GM23248 (cell line): ENCODE results near the gene ELFN1. TPM values are rescaled to one million over a fixed set of nuclear protein-coding genes. Genes with fewer than 3 reads are reported as not detected.

Source experiments
- DNase-seq: peaks from one replicate; pipeline ENCODE4 v3.0.0-alpha.2; 2015
- H2AFZ ChIP-seq: fragments of 200-600 bp; sonication (generic); 2 replicates; pipeline ENCODE4 v1.6.1; 2016; ENCODE audit warnings: antibody characterized with exemption
- H3F3A ChIP-seq: fragments of 200-600 bp; sonication (generic); 2 replicates; pipeline ENCODE4 v1.6.1; 2016; ENCODE audit warnings: mild to moderate bottlenecking, antibody characterized with exemption, mixed run types; ENCODE audit not compliant: insufficient read depth
- H3K27ac ChIP-seq: fragments of 200-600 bp; sonication (generic); 2 replicates; pipeline ENCODE4 v1.5.1; 2016; ENCODE audit warnings: mild to moderate bottlenecking
- H3K27me3 ChIP-seq: fragments of 200-600 bp; sonication (generic); replicated peaks from 2 replicates; pipeline ENCODE4 v1.6.1; 2016; ENCODE audit warnings: mild to moderate bottlenecking; ENCODE audit not compliant: insufficient read depth
- H3K36me3 ChIP-seq: fragments of 200-600 bp; sonication (generic); 2 replicates; pipeline ENCODE4 v1.6.1; 2016; ENCODE audit warnings: low read depth, mild to moderate bottlenecking
- H3K4me1 ChIP-seq: fragments of 200-600 bp; sonication (generic); 2 replicates; pipeline ENCODE4 v1.6.1; 2016; ENCODE audit warnings: mild to moderate bottlenecking; ENCODE audit not compliant: insufficient read depth
- H3K4me2 ChIP-seq: fragments of 200-600 bp; sonication (generic); one replicate; pipeline ENCODE4 v1.6.1; 2016; ENCODE audit warnings: mild to moderate bottlenecking; ENCODE audit not compliant: unreplicated experiment
- H3K4me3 ChIP-seq: fragments of 200-600 bp; sonication (generic); 2 replicates; pipeline ENCODE4 v1.5.1; 2016; ENCODE audit warnings: mild to moderate bottlenecking
- H3K79me2 ChIP-seq: fragments of 200-600 bp; sonication (generic); 2 replicates; pipeline ENCODE4 v1.6.1; 2016; ENCODE audit warnings: mild to moderate bottlenecking; ENCODE audit not compliant: insufficient read depth
- H3K9ac ChIP-seq: fragments of 200-600 bp; sonication (generic); 2 replicates; pipeline ENCODE4 v1.6.1; 2016; ENCODE audit warnings: mild to moderate bottlenecking
- H3K9me2 ChIP-seq: fragments of 200-600 bp; sonication (generic); 2 replicates; pipeline ENCODE4 v1.6.1; 2016; ENCODE audit warnings: mixed run types, mild to moderate bottlenecking, moderate library complexity; ENCODE audit not compliant: insufficient read depth
- H3K9me3 ChIP-seq: fragments of 200-600 bp; sonication (generic); one replicate; pipeline ENCODE4 v1.6.1; 2017; ENCODE audit warnings: low read depth
- H4K20me1 ChIP-seq: fragments of 200-600 bp; sonication (generic); 2 replicates; pipeline ENCODE4 v1.6.0; 2016; ENCODE audit not compliant: insufficient read depth
- EZH2 ChIP-seq: fragments of 200-600 bp; sonication (generic); IDR thresholded peaks from 2 replicates; pipeline ENCODE4 v1.6.1; 2018; ENCODE audit warnings: antibody characterized with exemption, mild to moderate bottlenecking; ENCODE audit not compliant: insufficient read depth, poor library complexity, severe bottlenecking
- EZH2phosphoT487 ChIP-seq: fragments of 200-600 bp; sonication (generic); IDR thresholded peaks from 2 replicates; pipeline ENCODE4 v1.6.1; 2018; ENCODE audit warnings: antibody characterized with exemption, moderate library complexity, mild to moderate bottlenecking, low read depth; ENCODE audit not compliant: insufficient read depth
- WGBS, 2 experiments: methylation state at CpG; one replicate each; pipeline ENCODE4 v1.1.6; 2015 to 2017; ENCODE audit warnings: low lambda C conversion rate in 2 of 2, low coverage in 1 of 2; ENCODE audit errors: missing lambda C conversion rate in 2 of 2; 5-methylcytosine and 5-hydroxymethylcytosine counted together
- in situ Hi-C: fragments of 300-500 bp; cut with MboI; formaldehyde crosslinking; loops from 2 replicates; pipeline ENCODE4 v1.15.0; 2020
- polyA plus RNA-seq: library from polyadenylated mRNA; unstranded; fragments of >200 nt; fragmentation: Nextera tagmentation; extraction: Ambion mirVana; gene quantifications from 2 replicates; pipeline ENCODE4 v1.2.1, GENCODE V29; 2016
- total RNA-seq: library from RNA; depleted of rRNA; stranded (reverse); fragments of >200 nt; shearing (Covaris generic); gene quantifications from 2 replicates; pipeline ENCODE4 v1.2.3, GENCODE V29; 2014

Gene ELFN1
- total and polyA plus RNA-seq, 2 experiments from 2014 or later: 0.13 to 6.2 TPM

GRCh38 chr7:1665549-1666316 is 4.3 kb upstream of the ELFN1 start:
- Histone ChIP-seq H3K4me3 (peak overlapping the region; percentile 78), H3K36me3 (no peaks in the 10 kb centered on the region), H3K9me3 (no peaks in the 10 kb centered on the region), H3K79me2 (no peaks in the 10 kb centered on the region), H2AFZ (peak overlapping the region; percentile 74), H3K4me2 (peak overlapping the region; percentile 73), H3K9ac (peak overlapping the region; percentile 85), H3K9me2 (no peaks in the 10 kb centered on the region), H4K20me1 (no peaks in the 10 kb centered on the region), H3K27ac (no peak overlapping the region), H3K27me3 (no peaks in the 10 kb centered on the region), H3K4me1 (no peaks in the 10 kb centered on the region), H3F3A (0 out of 2 replicates have a peak, but pooled peaks cover 5% of the 10 kb centered on the region)
- WGBS, 2 experiments: 0 to 1% methylated on average over 25 to 86 of the region's 98 CpGs
- TF ChIP-seq EZH2 (no peak), EZH2phosphoT487 (no peak)
- peak; percentile 65 for DNase-seq
- in situ Hi-C loops: no loop called here

- in situ Hi-C loops: no loop called here
- H3K4me2 ChIP-seq: peak overlapping the region; percentile 73
- H2AFZ ChIP-seq: peak overlapping the region; percentile 74
- H3K27me3 ChIP-seq: peaks cover 4% of the 10 kb centered on the region; the same call in 1 of the 2 replicates
- no peaks in the 10 kb centered on the region for H3K9me3 ChIP-seq
- peak overlapping the region; percentile 66 for H3K9ac ChIP-seq
- H3F3A ChIP-seq: 0 out of 2 replicates have a peak, but pooled peaks cover 5% of the 10 kb centered on the region
- no peaks in the 10 kb centered on the region for H3K36me3 ChIP-seq
- TF ChIP-seq EZH2 (peak; percentile 69), EZH2phosphoT487 (no peak)
- peak; percentile 70 for DNase-seq
- no peak overlapping the region for H3K27ac ChIP-seq
- peak overlapping the region; percentile 67 for H3K4me3 ChIP-seq
- 1 to 3% methylated on average over 51 of the region's 58 CpGs for WGBS, 2 experiments
- H3K79me2 ChIP-seq: no peaks in the 10 kb centered on the region
- H3K9me2 ChIP-seq: no peaks in the 10 kb centered on the region
- no peaks in the 10 kb centered on the region for H3K4me1 ChIP-seq
- no peaks in the 10 kb centered on the region for H4K20me1 ChIP-seq
Measured at GRCh38 chr7:1666317-1666822, 3.7 kb upstream of the ELFN1 start.

GRCh38 chr7:1666823-1667565 is 3.1 kb upstream of the ELFN1 start:
- peak overlapping the region; percentile 74 for H2AFZ ChIP-seq
- H3K4me2 ChIP-seq: peak overlapping the region; percentile 73
- no peaks in the 10 kb centered on the region for H3K36me3 ChIP-seq
- no peaks in the 10 kb centered on the region for H4K20me1 ChIP-seq
- no peaks in the 10 kb centered on the region for H3K9me3 ChIP-seq
- H3F3A ChIP-seq: 0 out of 2 replicates have a peak, but pooled peaks cover 5% of the 10 kb centered on the region
- WGBS, 2 experiments: 1 to 2% methylated on average over 50 to 53 of the region's 70 CpGs
- peak overlapping the region; percentile 66 for H3K9ac ChIP-seq
- in situ Hi-C loops: no loop called here
- H3K27ac ChIP-seq: no peak overlapping the region
- H3K4me1 ChIP-seq: no peaks in the 10 kb centered on the region
- no peaks in the 10 kb centered on the region for H3K79me2 ChIP-seq
- H3K9me2 ChIP-seq: no peaks in the 10 kb centered on the region
- DNase-seq: peak; percentile 62
- peak overlapping the region; percentile 67 for H3K4me3 ChIP-seq
- H3K27me3 ChIP-seq: peaks cover 4% of the 10 kb centered on the region; the same call in 1 of the 2 replicates
- no peak for TF ChIP-seq EZH2phosphoT487

GRCh38 chr7:1667566-1668395 is 2.3 kb upstream of the ELFN1 start:
- no peak for TF ChIP-seq EZH2
- no peak for DNase-seq
- in situ Hi-C loops: no loop called here
- Histone ChIP-seq H3K36me3 (no peaks in the 10 kb centered on the region), H3K4me3 (peak overlapping the region; percentile 67), H3K4me1 (no peaks in the 10 kb centered on the region), H3K27ac (no peak overlapping the region), H3F3A (0 out of 2 replicates have a peak, but pooled peaks cover 5% of the 10 kb centered on the region), H3K9me3 (no peaks in the 10 kb centered on the region), H3K79me2 (no peaks in the 10 kb centered on the region), H3K9me2 (no peaks in the 10 kb centered on the region), H3K4me2 (peak overlapping the region; percentile 73), H4K20me1 (no peaks in the 10 kb centered on the region), H3K9ac (0 out of 2 replicates have a peak overlapping the region, but pooled peaks have one; percentile 66), H2AFZ (peak overlapping the region; percentile 74), H3K27me3 (peaks cover 4% of the 10 kb centered on the region; the same call in 1 of the 2 replicates)
- WGBS, 2 experiments: 44 to 78% methylated on average over 19 to 54 of the region's 77 CpGs
